Measurements from ENCODE around the gene C7orf25. TPM values are rescaled to one million over a fixed set of nuclear protein-coding genes. Genes with fewer than 3 reads are reported as not detected.

C7orf25 gene
- total RNA-seq, 6 donors from 2014 or later, result 8.7 to 31.4 (median 10.4) TPM

GRCh38 chr7:42924223-42924838, 12.5 kb upstream of the C7orf25 start:
- Histone ChIP-seq H3K36me3 (peaks cover 31 to 83% (median 45%) of the 10 kb centered on the region in 4 donors), H3K4me3 (no peak overlapping the region), H3K27me3 (no peaks in the 10 kb centered on the region), H3K4me1 (peaks cover 4 to 16% (median 9%) of the 10 kb centered on the region in 4 donors), H3K9me3 (no peaks in the 10 kb centered on the region), H3K27ac (no peak overlapping the region)
- ATAC-seq (ENCODE audit: low FRiP score in 2 of 2) (no peak), DNase-seq (no peak)
- WGBS, 2 donors, result 85 to 86% methylated on average over 5 of the region's 5 CpGs
- TF ChIP-seq POLR2A (IDR thresholded peaks at IDR 0.05) (no peak), POLR2AphosphoS5 (IDR thresholded peaks at IDR 0.05) (no peak), EP300 (IDR thresholded peaks at IDR 0.05) (no peak)
- TF ChIP-seq, protein P1, sequence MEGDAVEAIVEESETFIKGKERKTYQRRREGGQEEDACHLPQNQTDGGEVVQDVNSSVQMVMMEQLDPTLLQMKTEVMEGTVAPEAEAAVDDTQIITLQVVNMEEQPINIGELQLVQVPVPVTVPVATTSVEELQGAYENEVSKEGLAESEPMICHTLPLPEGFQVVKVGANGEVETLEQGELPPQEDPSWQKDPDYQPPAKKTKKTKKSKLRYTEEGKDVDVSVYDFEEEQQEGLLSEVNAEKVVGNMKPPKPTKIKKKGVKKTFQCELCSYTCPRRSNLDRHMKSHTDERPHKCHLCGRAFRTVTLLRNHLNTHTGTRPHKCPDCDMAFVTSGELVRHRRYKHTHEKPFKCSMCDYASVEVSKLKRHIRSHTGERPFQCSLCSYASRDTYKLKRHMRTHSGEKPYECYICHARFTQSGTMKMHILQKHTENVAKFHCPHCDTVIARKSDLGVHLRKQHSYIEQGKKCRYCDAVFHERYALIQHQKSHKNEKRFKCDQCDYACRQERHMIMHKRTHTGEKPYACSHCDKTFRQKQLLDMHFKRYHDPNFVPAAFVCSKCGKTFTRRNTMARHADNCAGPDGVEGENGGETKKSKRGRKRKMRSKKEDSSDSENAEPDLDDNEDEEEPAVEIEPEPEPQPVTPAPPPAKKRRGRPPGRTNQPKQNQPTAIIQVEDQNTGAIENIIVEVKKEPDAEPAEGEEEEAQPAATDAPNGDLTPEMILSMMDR (IDR thresholded peaks at IDR 0.05), result no peak

DNA sequence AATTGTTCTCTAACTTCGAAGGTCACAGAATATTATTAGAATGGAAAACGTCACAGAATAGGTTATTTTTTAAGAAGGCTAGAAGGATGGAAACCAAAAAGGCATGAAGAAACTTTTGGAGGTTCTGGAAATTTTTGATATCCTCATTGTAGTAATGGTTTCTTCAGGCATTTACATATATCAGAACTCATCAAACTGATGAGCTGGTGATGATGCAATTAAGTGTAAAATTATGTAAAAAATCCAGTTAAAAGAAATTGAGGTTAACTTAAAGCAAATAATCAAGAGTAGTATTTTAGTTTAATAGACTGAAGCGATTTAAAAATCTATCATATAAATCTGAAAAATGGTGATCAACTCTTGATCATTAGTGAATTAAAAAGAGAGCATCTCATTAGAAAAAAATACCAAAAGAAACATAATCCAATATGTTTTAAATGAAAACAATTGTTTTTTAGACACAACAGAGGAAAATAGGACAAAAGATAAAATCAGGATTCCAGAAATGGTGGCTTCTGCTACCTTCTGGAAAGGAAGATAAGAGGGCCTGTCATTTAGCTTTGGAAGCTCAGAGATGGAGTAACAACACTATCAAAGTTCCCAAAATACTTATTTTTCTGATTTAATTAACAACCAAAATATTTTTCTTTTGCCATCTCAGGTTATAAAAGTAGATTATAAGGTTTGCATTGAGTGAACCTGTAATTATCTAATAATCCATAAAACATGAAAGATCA, 10.3 kb upstream of the C7orf25 start:
- 91 to 96% methylated on average over 3 of the region's 3 CpGs for WGBS, 2 donors
- Histone ChIP-seq H3K27ac (no peak overlapping the region), H3K4me1 (peaks cover 0 to 3% (median 0%) of the 10 kb centered on the region in 4 donors), H3K9me3 (no peaks in the 10 kb centered on the region), H3K36me3 (peaks cover 31 to 100% (median 52%) of the 10 kb centered on the region in 4 donors), H3K27me3 (no peaks in the 10 kb centered on the region), H3K4me3 (no peak overlapping the region)
- DNase-seq (no peak), ATAC-seq (ENCODE audit: low FRiP score in 2 of 2) (no peak)
- TF ChIP-seq, protein P1 (IDR thresholded peaks at IDR 0.05), result no peak
- TF ChIP-seq POLR2A (IDR thresholded peaks at IDR 0.05) (no peak), POLR2AphosphoS5 (IDR thresholded peaks at IDR 0.05) (no peak), EP300 (IDR thresholded peaks at IDR 0.05) (no peak)

- no peaks in the 10 kb centered on the region for H3K9me3 ChIP-seq
- H3K4me3 ChIP-seq, result no peak overlapping the region
- peaks cover 7 to 39% (median 28%) of the 10 kb centered on the region in 4 donors for H3K4me1 ChIP-seq
- peak overlapping the region; percentile 21 to 54 (median 33) for H3K27ac ChIP-seq
- 40% methylated on average over 1 of the region's 1 CpG for WGBS, 2 donors
- ATAC-seq (ENCODE audit: low FRiP score in 2 of 2) (no peak), DNase-seq (no peak)
- TF ChIP-seq POLR2A (IDR thresholded peaks at IDR 0.05) (no peak), POLR2AphosphoS5 (IDR thresholded peaks at IDR 0.05) (no peak), EP300 (IDR thresholded peaks at IDR 0.05) (no peak)
- TF ChIP-seq, protein P1 (IDR thresholded peaks at IDR 0.05), result no peak
- peaks cover 6 to 50% (median 18%) of the 10 kb centered on the region in 4 donors for H3K36me3 ChIP-seq
- H3K27me3 ChIP-seq, result no peaks in the 10 kb centered on the region
Measured at GRCh38 chr7:42915356-42915755, 3.5 kb upstream of the C7orf25 start.

- 28 to 45% methylated on average over 4 to 5 of the region's 5 CpGs for WGBS, 2 donors
- Histone ChIP-seq H3K4me1 (peaks cover 13 to 45% (median 31%) of the 10 kb centered on the region in 4 donors), H3K4me3 (no peak overlapping the region), H3K27ac (peak overlapping the region in 3 of 4 donors; percentile 26 to 61 (median 54)), H3K36me3 (peaks cover 1 to 42% (median 14%) of the 10 kb centered on the region in 4 donors), H3K27me3 (no peaks in the 10 kb centered on the region), H3K9me3 (no peaks in the 10 kb centered on the region)
- ATAC-seq (ENCODE audit: low FRiP score in 2 of 2) (peak in 1 of 2 donors; percentile 26), DNase-seq (no peak)
- TF ChIP-seq, protein P1 (IDR thresholded peaks at IDR 0.05), result no peak
- TF ChIP-seq EP300 (IDR thresholded peaks at IDR 0.05) (no peak), POLR2AphosphoS5 (IDR thresholded peaks at IDR 0.05) (peak in 1 of 2 donors; percentile 33), POLR2A (IDR thresholded peaks at IDR 0.05) (no peak)
Measured at GRCh38 chr7:42914421-42915045, 2.7 kb upstream of the C7orf25 start.
